GM12892 (cell line): ENCODE data around the gene ZMYND19.

Experiments used
- POLR2A ChIP-seq: IDR thresholded peaks from 2 replicates; pipeline ENCODE4 v1.6.1; 2011; ENCODE audit warnings: low read depth, low read length, control low read depth
- POLR2AphosphoS5 ChIP-seq: IDR thresholded peaks from 2 replicates; pipeline ENCODE4 v1.6.1; 2011; ENCODE audit warnings: low read depth, low read length, control low read depth

DNA sequence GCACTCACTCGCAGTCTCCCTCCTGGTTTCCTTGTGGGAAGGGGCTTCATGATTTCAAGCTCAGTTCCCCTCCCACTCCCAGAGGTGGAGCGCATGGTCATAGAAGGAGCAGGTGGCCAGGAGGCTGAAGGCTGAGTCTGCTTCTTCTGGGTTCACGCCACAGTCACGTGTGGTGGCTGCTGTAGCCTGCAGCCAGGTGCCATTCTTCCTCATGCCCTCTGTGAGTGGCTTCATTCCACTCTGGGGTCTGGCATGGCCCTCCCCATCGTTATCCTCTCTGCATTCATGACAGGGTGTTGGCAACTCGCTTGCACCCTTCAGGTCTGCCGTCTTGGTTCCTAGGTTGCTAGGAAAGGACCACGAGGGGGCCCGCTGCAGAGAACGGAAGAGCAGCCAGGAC lies 35.1 kb downstream of the ZMYND19 start:
- 0 out of 2 replicates have a peak, but pooled peaks have one; percentile 23 for TF ChIP-seq POLR2A
- TF ChIP-seq POLR2AphosphoS5 = peak; percentile 35; the same call in 1 of the 2 replicates
